Fibroblast of lung (primary cell): Measurements from ENCODE around the gene KLF4. TPM values are rescaled to one million over a fixed set of nuclear protein-coding genes. Genes with fewer than 3 reads are reported as not detected.

Source experiments
- DNase-seq, 2 donors: peaks; one replicate each; pipeline versions ENCODE4 v3.0.0 to v3.0.0-alpha.2; 2010; ENCODE audit warnings: low read depth in 2 of 2
- H2AFZ ChIP-seq: 2 replicates; pipeline ENCODE4 v1.5.1; 2012; ENCODE audit warnings: low read length, control low read depth, inconsistent platforms
- H3K27ac ChIP-seq: 2 replicates; pipeline ENCODE4 v1.5.1; 2011; ENCODE audit warnings: low read length, control low read depth; ENCODE audit not compliant: insufficient read depth
- H3K27me3 ChIP-seq: 2 replicates; pipeline ENCODE4 v1.5.1; 2011; ENCODE audit warnings: mild to moderate bottlenecking, low read length; ENCODE audit not compliant: control insufficient read depth, insufficient read depth
- H3K36me3 ChIP-seq: 2 replicates; pipeline ENCODE4 v1.5.1; 2011; ENCODE audit warnings: low read length; ENCODE audit not compliant: control insufficient read depth, insufficient read depth
- H3K4me1 ChIP-seq: 2 replicates; pipeline ENCODE4 v1.5.1; 2011; ENCODE audit warnings: low read length; ENCODE audit not compliant: control insufficient read depth, insufficient read depth; ENCODE audit errors: extremely low read depth
- H3K4me2 ChIP-seq: 2 replicates; pipeline ENCODE4 v1.5.1; 2011; ENCODE audit warnings: low read length, control low read depth; ENCODE audit not compliant: insufficient read depth; ENCODE audit errors: extremely low read depth
- H3K4me3 ChIP-seq, 4 experiments: fragments of 200-600 bp in 1 of 4; sonication (generic) in 1 of 4; replicated peaks in 1 of 4; 2 replicates each; pipeline ENCODE4 v1.5.1; 2011 to 2016; ENCODE audit warnings: low read length in 4 of 4, low read depth in 3 of 4, mild to moderate bottlenecking in 3 of 4, control low read depth in 2 of 4, inconsistent platforms in 1 of 4, mixed read lengths in 1 of 4; ENCODE audit not compliant: insufficient read depth in 1 of 4; ENCODE audit errors: control extremely low read depth in 1 of 4
- H3K79me2 ChIP-seq: 2 replicates; pipeline ENCODE4 v1.5.1; 2012; ENCODE audit warnings: mild to moderate bottlenecking, low read length, inconsistent platforms; ENCODE audit not compliant: control insufficient read depth, insufficient read depth
- H3K9ac ChIP-seq: 2 replicates; pipeline ENCODE4 v1.5.1; 2011; ENCODE audit warnings: mild to moderate bottlenecking, low read length, control low read depth; ENCODE audit not compliant: insufficient read depth
- H3K9me3 ChIP-seq: 2 replicates; pipeline ENCODE4 v1.5.1; 2012; ENCODE audit warnings: low read depth, low read length; ENCODE audit not compliant: control insufficient read depth, insufficient read depth
- H4K20me1 ChIP-seq: 2 replicates; pipeline ENCODE4 v1.5.1; 2011; ENCODE audit warnings: low read length; ENCODE audit not compliant: control insufficient read depth, insufficient read depth; ENCODE audit errors: extremely low read depth
- EZH2 ChIP-seq: IDR thresholded peaks from 2 replicates; pipeline ENCODE4 v1.5.1; 2012; ENCODE audit warnings: low read length, control low read depth, mild to moderate bottlenecking; ENCODE audit errors: missing control alignments
- polyA plus RNA-seq, 2 donors: library from polyadenylated mRNA; depleted of rRNA in 1 of 2; stranded (reverse) in 1 of 2; unstranded in 1 of 2; fragments of >200 nt; gene quantifications; 2 replicates each; pipeline ENCODE4 v1.2.1, GENCODE V29; 2011 to 2012; ENCODE audit warnings: missing spikeins in 1 of 2
- total RNA-seq: library from RNA; depleted of rRNA; stranded (reverse); fragments of >200 nt; gene quantifications from 2 replicates; pipeline ENCODE4 v1.2.1, GENCODE V29; 2014
- TF ChIP-seq, protein P1 (sequence below), 2 donors: IDR thresholded peaks in 1 of 2; conservative IDR thresholded peaks in 1 of 2; 1 replicate in 1 of 2; 2 replicates in 1 of 2; pipeline ENCODE4 v1.5.1; 2011 to 2012; ENCODE audit warnings: low read length in 2 of 2, control low read depth in 1 of 2, inconsistent platforms in 1 of 2, low read depth in 1 of 2, mild to moderate bottlenecking in 1 of 2

Gene KLF4
- total and polyA plus RNA-seq, 2 donors (not counting 1 experiment from before 2014, with no cell fraction given), result 10.3 to 32.7 TPM

- Histone ChIP-seq H3K79me2 (peaks cover 32% of the 10 kb centered on the region), H3K4me1 (peaks cover 5% of the 10 kb centered on the region), H3K4me3 (peak overlapping the region; percentile 85 to 98 (median 96)), H3K9ac (peak overlapping the region; percentile 94), H3K9me3 (no peaks in the 10 kb centered on the region), H3K27ac (peak overlapping the region; percentile 90), H3K36me3 (peaks cover 13% of the 10 kb centered on the region), H4K20me1 (no peaks in the 10 kb centered on the region), H2AFZ (no peak overlapping the region), H3K27me3 (no peaks in the 10 kb centered on the region), H3K4me2 (peak overlapping the region; percentile 46)
- no peak for TF ChIP-seq EZH2
- TF ChIP-seq, protein P1, sequence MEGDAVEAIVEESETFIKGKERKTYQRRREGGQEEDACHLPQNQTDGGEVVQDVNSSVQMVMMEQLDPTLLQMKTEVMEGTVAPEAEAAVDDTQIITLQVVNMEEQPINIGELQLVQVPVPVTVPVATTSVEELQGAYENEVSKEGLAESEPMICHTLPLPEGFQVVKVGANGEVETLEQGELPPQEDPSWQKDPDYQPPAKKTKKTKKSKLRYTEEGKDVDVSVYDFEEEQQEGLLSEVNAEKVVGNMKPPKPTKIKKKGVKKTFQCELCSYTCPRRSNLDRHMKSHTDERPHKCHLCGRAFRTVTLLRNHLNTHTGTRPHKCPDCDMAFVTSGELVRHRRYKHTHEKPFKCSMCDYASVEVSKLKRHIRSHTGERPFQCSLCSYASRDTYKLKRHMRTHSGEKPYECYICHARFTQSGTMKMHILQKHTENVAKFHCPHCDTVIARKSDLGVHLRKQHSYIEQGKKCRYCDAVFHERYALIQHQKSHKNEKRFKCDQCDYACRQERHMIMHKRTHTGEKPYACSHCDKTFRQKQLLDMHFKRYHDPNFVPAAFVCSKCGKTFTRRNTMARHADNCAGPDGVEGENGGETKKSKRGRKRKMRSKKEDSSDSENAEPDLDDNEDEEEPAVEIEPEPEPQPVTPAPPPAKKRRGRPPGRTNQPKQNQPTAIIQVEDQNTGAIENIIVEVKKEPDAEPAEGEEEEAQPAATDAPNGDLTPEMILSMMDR (conservative IDR thresholded peaks at IDR 0.05 in 1 of 2, IDR thresholded peaks at IDR 0.05 in 1 of 2; ENCODE audit: low read depth in 1 of 2, low read length in 2 of 2), result no peak
- DNase-seq, result peak in 1 of 2 donors; percentile 22
Observed at GRCh38 chr9:107489144-107489673, 360 bp downstream of the KLF4 start.

- peak; percentile 33 to 79 for DNase-seq
- Histone ChIP-seq H3K4me2 (peak overlapping the region; percentile 86), H3K79me2 (peaks cover 32% of the 10 kb centered on the region), H3K27me3 (no peaks in the 10 kb centered on the region), H2AFZ (no peak overlapping the region), H3K27ac (peak overlapping the region; percentile 90), H4K20me1 (no peaks in the 10 kb centered on the region), H3K4me3 (peak overlapping the region; percentile 85 to 98 (median 96)), H3K9me3 (no peaks in the 10 kb centered on the region), H3K4me1 (peaks cover 5% of the 10 kb centered on the region), H3K9ac (peak overlapping the region; percentile 94), H3K36me3 (peaks cover 13% of the 10 kb centered on the region)
- TF ChIP-seq EZH2, result no peak
- TF ChIP-seq, protein P1 (conservative IDR thresholded peaks at IDR 0.05 in 1 of 2, IDR thresholded peaks at IDR 0.05 in 1 of 2; ENCODE audit: low read depth in 1 of 2, low read length in 2 of 2), result no peak
Observed at GRCh38 chr9:107488375-107489143, 1.0 kb downstream of the KLF4 start.

DNA sequence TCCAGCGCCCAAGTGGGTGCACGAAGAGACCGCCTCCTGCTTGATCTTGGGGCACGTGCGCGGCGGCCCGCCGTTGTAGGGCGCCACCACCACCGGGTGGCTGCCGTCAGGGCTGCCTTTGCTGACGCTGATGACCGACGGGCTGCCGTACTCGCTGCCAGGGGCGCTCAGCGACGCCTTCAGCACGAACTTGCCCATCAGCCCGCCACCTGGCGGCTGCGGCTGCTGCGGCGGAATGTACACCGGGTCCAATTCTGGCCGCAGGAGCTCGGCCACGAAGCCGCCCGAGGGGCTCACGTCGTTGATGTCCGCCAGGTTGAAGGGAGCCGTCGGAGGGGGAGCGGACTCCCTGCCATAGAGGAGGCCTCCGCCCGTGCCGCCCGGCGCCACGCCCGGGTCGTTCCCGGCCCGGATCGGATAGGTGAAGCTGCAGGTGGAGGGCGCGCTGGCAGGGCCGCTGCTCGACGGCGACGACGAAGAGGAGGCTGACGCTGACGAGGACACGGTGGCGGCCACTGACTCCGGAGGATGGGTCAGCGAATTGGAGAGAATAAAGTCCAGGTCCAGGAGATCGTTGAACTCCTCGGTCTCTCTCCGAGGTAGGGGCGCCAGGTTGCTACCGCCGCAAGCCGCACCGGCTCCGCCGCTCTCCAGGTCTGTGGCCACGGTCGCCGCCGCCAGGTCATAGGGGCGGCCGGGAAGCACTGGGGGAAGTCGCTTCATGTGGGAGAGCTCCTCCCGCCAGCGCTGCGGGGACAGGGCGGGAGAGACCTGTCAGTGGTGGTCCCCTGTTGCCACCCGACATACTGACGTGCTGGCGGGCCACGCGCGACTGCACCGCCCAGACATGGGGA, 1.8 kb downstream of the KLF4 start:
- H3K27me3 ChIP-seq, result no peaks in the 10 kb centered on the region
- H3K4me2 ChIP-seq, result peak overlapping the region; percentile 86
- H4K20me1 ChIP-seq, result no peaks in the 10 kb centered on the region
- H3K4me1 ChIP-seq, result peaks cover 5% of the 10 kb centered on the region
- peak overlapping the region; percentile 94 for H3K9ac ChIP-seq
- TF ChIP-seq, protein P1 (conservative IDR thresholded peaks at IDR 0.05 in 1 of 2, IDR thresholded peaks at IDR 0.05 in 1 of 2; ENCODE audit: low read depth in 1 of 2, low read length in 2 of 2), result peak; percentile 16 to 52
- no peak for TF ChIP-seq EZH2
- H3K79me2 ChIP-seq, result peaks cover 32% of the 10 kb centered on the region
- H3K9me3 ChIP-seq, result no peaks in the 10 kb centered on the region
- H3K4me3 ChIP-seq, result peak overlapping the region; percentile 85 to 98 (median 96)
- DNase-seq, result peak; percentile 51 to 78
- H3K27ac ChIP-seq, result peak overlapping the region; percentile 90
- peaks cover 13% of the 10 kb centered on the region for H3K36me3 ChIP-seq
- H2AFZ ChIP-seq, result no peak overlapping the region
